Hematopoietic multipotent progenitor cell treated with erythropoietin and hydrocortisone succinate and interleukin-3 and kit ligand, for 17 days (in vitro differentiated cells): Measurements from ENCODE around the gene MYLK.
A peak's percentile ranks its signal among the peaks of the same experiment; 100 is the strongest.

ENCODE experiments used
- DNase-seq: peaks from one replicate; pipeline ENCODE4 v3.0.0-alpha.2; 2015; ENCODE audit warnings: low spot score

The MYLK gene

GRCh38 chr3:123818921-123819429 is 65.2 kb downstream of the MYLK start:
- no peak for DNase-seq

- DNase-seq: no peak
These were observed 65.7 kb downstream of the MYLK start for GRCh38 chr3:123818324-123818920.

- no peak for DNase-seq
These were observed 66.7 kb downstream of the MYLK start for GRCh38 chr3:123817413-123817812.

GRCh38 chr3:123816673-123817207 is 67.4 kb downstream of the MYLK start:
- no peak for DNase-seq

- no peak for DNase-seq
These were observed 68.2 kb downstream of the MYLK start for GRCh38 chr3:123815981-123816380.

- DNase-seq: peak; percentile 19
These were observed 70.3 kb downstream of the MYLK start for GRCh38 chr3:123813876-123814275.

- no peak for DNase-seq
These were observed 74.5 kb downstream of the MYLK start for GRCh38 chr3:123809597-123809996.

GRCh38 chr3:123808812-123809211 is 75.3 kb downstream of the MYLK start:
- no peak for DNase-seq

GRCh38 chr3:123807820-123808219 is 76.3 kb downstream of the MYLK start:
- DNase-seq: no peak

- no peak for DNase-seq
These were observed 78.6 kb downstream of the MYLK start for GRCh38 chr3:123805504-123805903.

- DNase-seq: no peak
These were observed 79.0 kb downstream of the MYLK start for GRCh38 chr3:123805101-123805500.

- DNase-seq: no peak
These were observed 79.5 kb downstream of the MYLK start for GRCh38 chr3:123804676-123805075.

- DNase-seq: no peak
These were observed 80.6 kb downstream of the MYLK start for GRCh38 chr3:123803521-123803920.

- no peak for DNase-seq
These were observed 82.0 kb downstream of the MYLK start for GRCh38 chr3:123802007-123802625.

GRCh38 chr3:123801474-123801873 is 82.7 kb downstream of the MYLK start:
- DNase-seq: no peak

- no peak for DNase-seq
These were observed 83.8 kb downstream of the MYLK start for GRCh38 chr3:123800362-123800682.

- DNase-seq: no peak
These were observed 84.4 kb downstream of the MYLK start for GRCh38 chr3:123799544-123800361.

GRCh38 chr3:123798550-123798949 is 85.6 kb downstream of the MYLK start:
- no peak for DNase-seq

GRCh38 chr3:123795471-123796251 is 88.5 kb downstream of the MYLK start:
- DNase-seq: no peak

- no peak for DNase-seq
These were observed 90.7 kb downstream of the MYLK start for GRCh38 chr3:123793425-123793824.

GRCh38 chr3:123792473-123793201 is 91.5 kb downstream of the MYLK start:
- no peak for DNase-seq
